Stomach (tissue), 4 donors: ENCODE measurements around the gene NEK10.

Experiments
- CTCF ChIP-seq, 7 experiments: fragments of 450-650 bp in 4 of 7; fragments of 200-600 bp in 3 of 7; sonication (generic) in 3 of 7; IDR thresholded peaks; one replicate each; pipeline ENCODE4 v1.5.1; 2016 to 2019; ENCODE audit warnings: antibody characterized with exemption in 7 of 7, control low read depth in 2 of 7, mild to moderate bottlenecking in 1 of 7
- EP300 ChIP-seq: sonication (generic); formaldehyde crosslinking; IDR thresholded peaks from one replicate; pipeline ENCODE4 v1.6.1; 2017; ENCODE audit warnings: antibody characterized with exemption
- POLR2AphosphoS5 ChIP-seq, 3 donors: sonication (generic); formaldehyde crosslinking; IDR thresholded peaks; one replicate each; pipeline ENCODE4 v1.6.1; 2016; ENCODE audit warnings: antibody characterized with exemption in 3 of 3

GRCh38 chr3:27072810-27073651, 296.2 kb downstream of the NEK10 start:
- TF ChIP-seq CTCF (IDR thresholded peaks at IDR 0.05) = no peak
- TF ChIP-seq EP300 = no peak
- no peak for TF ChIP-seq POLR2AphosphoS5 (IDR thresholded peaks at IDR 0.05)
